ENCODE results near the gene DCHS1.

Gene DCHS1

DNA sequence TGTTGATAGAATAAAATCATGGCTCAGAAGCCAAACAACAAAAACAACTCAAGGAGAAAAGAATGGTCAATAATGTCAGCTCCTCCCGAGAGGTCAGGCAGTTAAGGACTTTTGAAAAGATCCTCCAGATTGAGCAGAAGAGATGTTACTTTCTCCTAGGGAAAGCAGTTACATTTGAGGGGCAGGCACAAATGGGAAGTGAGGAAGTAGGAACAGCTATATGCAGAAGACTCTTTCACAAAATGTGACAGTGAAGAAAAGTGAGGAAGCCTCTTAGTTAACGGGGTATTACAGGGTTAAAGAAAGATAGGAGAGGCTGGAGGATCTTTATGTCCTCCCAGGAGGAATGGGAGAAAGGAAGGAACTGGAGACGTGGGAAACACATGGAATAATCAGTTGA, 3.4 kb downstream of the DCHS1 start:
- Histone ChIP-seq H3K4me1 (ENCODE audit: low read depth, poor library complexity, severe bottlenecking) (no peaks in the 10 kb centered on the region), H2AFZ (ENCODE audit: low read depth) (no peak overlapping the region), H3K27me3 (ENCODE audit: insufficient read depth, low read depth) (no peaks in the 10 kb centered on the region), H3K79me2 (ENCODE audit: insufficient read depth, low read depth) (no peaks in the 10 kb centered on the region), H3K4me3 (IDR thresholded peaks at IDR 0.05; ENCODE audit: insufficient read depth, low read depth, low read length) (no peak overlapping the region), H3K4me2 (no peak overlapping the region), H3K27ac (no peak overlapping the region), H3K9ac (no peak overlapping the region), H4K20me1 (ENCODE audit: insufficient read depth) (no peaks in the 10 kb centered on the region), H3K36me3 (ENCODE audit: insufficient read depth) (no peaks in the 10 kb centered on the region)
- TF ChIP-seq CTCF (conservative IDR thresholded peaks at IDR 0.05; ENCODE audit: low read depth, low read length): no peak

DNA sequence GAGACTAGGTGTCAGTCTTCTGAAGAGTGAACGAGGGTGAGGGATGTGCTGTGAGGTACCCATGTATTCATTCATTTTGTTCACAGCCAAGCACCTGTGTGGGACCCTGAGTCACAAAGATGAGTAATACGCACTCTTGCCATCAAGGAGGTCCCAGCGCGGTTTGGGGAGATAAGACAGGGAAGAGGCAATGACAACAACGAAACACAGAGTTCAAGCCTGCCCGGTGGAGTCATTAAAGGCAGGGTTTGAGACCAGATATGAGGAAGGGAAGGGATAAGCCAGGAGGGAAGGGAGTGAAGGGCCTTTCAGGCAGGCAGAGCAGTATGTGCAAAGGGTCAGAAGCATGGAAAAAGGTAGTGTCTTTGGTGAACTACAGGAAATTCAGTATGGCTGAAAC, 4.6 kb downstream of the DCHS1 start:
- no peak overlapping the region for H3K4me2 ChIP-seq
- no peaks in the 10 kb centered on the region for H3K36me3 ChIP-seq (ENCODE audit: insufficient read depth)
- H3K4me1 ChIP-seq (ENCODE audit: low read depth, poor library complexity, severe bottlenecking): no peaks in the 10 kb centered on the region
- H3K27me3 ChIP-seq (ENCODE audit: insufficient read depth, low read depth): no peaks in the 10 kb centered on the region
- no peak overlapping the region for H3K4me3 ChIP-seq (IDR thresholded peaks at IDR 0.05; ENCODE audit: insufficient read depth, low read depth, low read length)
- H2AFZ ChIP-seq (ENCODE audit: low read depth): no peak overlapping the region
- H3K79me2 ChIP-seq (ENCODE audit: insufficient read depth, low read depth): no peaks in the 10 kb centered on the region
- no peak overlapping the region for H3K9ac ChIP-seq
- H3K27ac ChIP-seq: no peak overlapping the region
- no peak for TF ChIP-seq CTCF (conservative IDR thresholded peaks at IDR 0.05; ENCODE audit: low read depth, low read length)
- no peaks in the 10 kb centered on the region for H4K20me1 ChIP-seq (ENCODE audit: insufficient read depth)

DNA sequence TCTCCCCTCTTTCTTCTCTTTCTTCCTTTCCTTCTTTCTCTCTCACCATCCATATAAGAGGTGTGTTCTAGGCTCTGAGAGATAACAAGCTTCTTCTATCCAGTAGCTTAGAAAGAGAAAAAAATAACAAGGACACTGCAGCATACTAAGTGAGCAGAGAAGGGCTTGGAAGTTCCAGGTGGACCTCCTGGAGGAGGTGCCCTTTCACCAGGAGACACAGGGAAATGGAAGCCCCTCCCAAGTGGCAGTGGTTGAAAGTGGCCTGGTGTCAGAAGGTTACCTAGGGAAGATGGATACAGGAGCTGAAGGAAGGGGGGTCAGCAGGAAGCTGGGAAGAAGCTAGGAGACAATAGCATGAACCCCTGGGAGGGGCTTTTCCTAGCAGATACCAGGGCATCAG, 5.5 kb downstream of the DCHS1 start:
- H3K4me3 ChIP-seq (IDR thresholded peaks at IDR 0.05; ENCODE audit: insufficient read depth, low read depth, low read length): no peak overlapping the region
- H3K27ac ChIP-seq: no peak overlapping the region
- H3K9ac ChIP-seq: no peak overlapping the region
- H3K27me3 ChIP-seq (ENCODE audit: insufficient read depth, low read depth): no peaks in the 10 kb centered on the region
- H3K79me2 ChIP-seq (ENCODE audit: insufficient read depth, low read depth): no peaks in the 10 kb centered on the region
- H2AFZ ChIP-seq (ENCODE audit: low read depth): no peak overlapping the region
- H3K36me3 ChIP-seq (ENCODE audit: insufficient read depth): no peaks in the 10 kb centered on the region
- no peak overlapping the region for H3K4me2 ChIP-seq
- H3K4me1 ChIP-seq (ENCODE audit: low read depth, poor library complexity, severe bottlenecking): no peaks in the 10 kb centered on the region
- H4K20me1 ChIP-seq (ENCODE audit: insufficient read depth): no peaks in the 10 kb centered on the region
- no peak for TF ChIP-seq CTCF (conservative IDR thresholded peaks at IDR 0.05; ENCODE audit: low read depth, low read length)

GRCh38 chr11:6648501-6648900, 7.1 kb downstream of the DCHS1 start:
- H3K4me1 ChIP-seq (ENCODE audit: low read depth, poor library complexity, severe bottlenecking): no peaks in the 10 kb centered on the region
- H2AFZ ChIP-seq (ENCODE audit: low read depth): no peak overlapping the region
- no peak overlapping the region for H3K27ac ChIP-seq
- no peaks in the 10 kb centered on the region for H3K36me3 ChIP-seq (ENCODE audit: insufficient read depth)
- H3K9ac ChIP-seq: no peak overlapping the region
- no peaks in the 10 kb centered on the region for H4K20me1 ChIP-seq (ENCODE audit: insufficient read depth)
- H3K79me2 ChIP-seq (ENCODE audit: insufficient read depth, low read depth): no peaks in the 10 kb centered on the region
- no peaks in the 10 kb centered on the region for H3K27me3 ChIP-seq (ENCODE audit: insufficient read depth, low read depth)
- no peak overlapping the region for H3K4me2 ChIP-seq
- no peak for TF ChIP-seq CTCF (conservative IDR thresholded peaks at IDR 0.05; ENCODE audit: low read depth, low read length)
- H3K4me3 ChIP-seq (IDR thresholded peaks at IDR 0.05; ENCODE audit: insufficient read depth, low read depth, low read length): no peak overlapping the region

DNA sequence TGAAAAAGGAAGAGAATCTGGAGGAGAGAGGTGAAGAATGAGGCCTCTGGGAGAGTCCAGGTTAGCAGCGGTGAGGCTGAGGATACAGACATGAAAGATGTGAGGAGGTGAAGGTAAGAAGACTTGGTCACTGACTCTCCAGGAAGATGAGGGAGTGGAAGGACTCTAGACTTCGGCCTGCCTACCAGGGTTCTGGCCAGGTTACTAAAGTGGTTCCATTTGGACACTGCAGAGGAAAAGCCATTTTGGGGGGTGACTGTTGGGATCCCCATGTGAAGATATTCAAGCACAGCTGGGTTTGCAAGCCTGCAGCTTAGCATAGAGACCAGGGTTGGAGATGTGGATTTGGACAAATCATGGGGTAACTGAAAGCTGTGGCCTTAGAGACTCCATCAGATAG, 7.8 kb downstream of the DCHS1 start:
- Histone ChIP-seq H3K4me2 (no peak overlapping the region), H4K20me1 (ENCODE audit: insufficient read depth) (no peaks in the 10 kb centered on the region), H3K27me3 (ENCODE audit: insufficient read depth, low read depth) (no peaks in the 10 kb centered on the region), H3K4me3 (IDR thresholded peaks at IDR 0.05; ENCODE audit: insufficient read depth, low read depth, low read length) (no peak overlapping the region), H3K4me1 (ENCODE audit: low read depth, poor library complexity, severe bottlenecking) (no peaks in the 10 kb centered on the region), H3K36me3 (ENCODE audit: insufficient read depth) (no peaks in the 10 kb centered on the region), H3K79me2 (ENCODE audit: insufficient read depth, low read depth) (no peaks in the 10 kb centered on the region), H3K27ac (no peak overlapping the region), H2AFZ (ENCODE audit: low read depth) (no peak overlapping the region), H3K9ac (no peak overlapping the region)
- TF ChIP-seq CTCF (conservative IDR thresholded peaks at IDR 0.05; ENCODE audit: low read depth, low read length): no peak

Data from KMS-11 (cell line).